SIG-M5 (cell line): ENCODE data around the gene SCFD2.
"Not testable (repeated sequence)": the region's sequence is repeated elsewhere in the genome, so short reads cannot be mapped to it uniquely, and the experiment has no call there.

Experiments used
- DNase-seq: peaks from one replicate; lab custom pipeline; 2025; lab: John Stamatoyannopoulos, UW

The SCFD2 gene

GRCh38 chr4:53101191-53101581 is 264.7 kb downstream of the SCFD2 start:
- DNase-seq, result no peak

- no peak for DNase-seq
Observed at GRCh38 chr4:53100501-53101190, 265.2 kb downstream of the SCFD2 start.

- DNase-seq, result no peak
Observed at GRCh38 chr4:53098681-53099121, 267.2 kb downstream of the SCFD2 start.

- no peak for DNase-seq
Observed at GRCh38 chr4:53094040-53094439, 271.8 kb downstream of the SCFD2 start.

- DNase-seq, result no peak
Observed at GRCh38 chr4:53089936-53090729, 275.7 kb downstream of the SCFD2 start.

GRCh38 chr4:53088152-53088551 is 277.7 kb downstream of the SCFD2 start:
- no peak for DNase-seq

GRCh38 chr4:53076374-53076958 is 289.4 kb downstream of the SCFD2 start:
- no peak for DNase-seq

GRCh38 chr4:53075162-53075785 is 290.6 kb downstream of the SCFD2 start:
- DNase-seq, result no peak

- no peak for DNase-seq
Observed at GRCh38 chr4:53068755-53069330, 297.0 kb downstream of the SCFD2 start.

- no peak for DNase-seq
Observed at GRCh38 chr4:53067125-53067802, 298.6 kb downstream of the SCFD2 start.

GRCh38 chr4:53066155-53066554 is 299.7 kb downstream of the SCFD2 start:
- DNase-seq, result no peak

- no peak for DNase-seq
Observed at GRCh38 chr4:53064609-53065008, 301.3 kb downstream of the SCFD2 start.

GRCh38 chr4:53061091-53061850 is 304.6 kb downstream of the SCFD2 start:
- no peak for DNase-seq

GRCh38 chr4:53060278-53060677 is 305.6 kb downstream of the SCFD2 start:
- DNase-seq, result no peak

- DNase-seq, result no peak
Observed at GRCh38 chr4:53059871-53060270, 306.0 kb downstream of the SCFD2 start.

- no peak for DNase-seq
Observed at GRCh38 chr4:53059256-53059655, 306.6 kb downstream of the SCFD2 start.

- no peak for DNase-seq
Observed at GRCh38 chr4:53057679-53058078, 308.2 kb downstream of the SCFD2 start.

- DNase-seq, result not testable (repeated sequence)
Observed at GRCh38 chr4:53057108-53057507, 308.8 kb downstream of the SCFD2 start.

GRCh38 chr4:53055716-53056403 is 310.0 kb downstream of the SCFD2 start:
- no peak for DNase-seq

GRCh38 chr4:53055274-53055673 is 310.6 kb downstream of the SCFD2 start:
- DNase-seq, result no peak
